ENCODE measurements around the gene SIGLEC15. TPM values are rescaled to one million over a fixed set of nuclear protein-coding genes. Genes with fewer than 3 reads are reported as not detected.

Gene SIGLEC15
- polyA plus RNA-seq, 3 donors, result 6.5 to 9.9 (median 7.8) TPM

GRCh38 chr18:45801416-45802004, 24.0 kb upstream of the SIGLEC15 start:
- Histone ChIP-seq H3K4me2 (replicated peaks; ENCODE audit: extremely low read depth, low read length, poor library complexity, severe bottlenecking) (no peak overlapping the region), H4K20me1 (ENCODE audit: insufficient read depth, low read length) (no peaks in the 10 kb centered on the region), H2AFZ (ENCODE audit: insufficient read depth, low read depth, low read length, poor library complexity, severe bottlenecking) (peak overlapping the region; percentile 37), H3K36me3 (replicated peaks in 1 of 2; ENCODE audit: control insufficient read depth in 1 of 2, insufficient read depth in 2 of 2, low read length in 2 of 2) (no peaks in the 10 kb centered on the region), H3K4me3 (replicated peaks in 1 of 3; ENCODE audit: low read depth in 2 of 3, low read length in 3 of 3) (no peak overlapping the region), H3K9me3 (replicated peaks in 1 of 2; ENCODE audit: control insufficient read depth in 1 of 2, insufficient read depth in 1 of 2, low read length in 2 of 2) (peaks cover 8 to 13% of the 10 kb centered on the region in 2 donors), H3K4me1 (ENCODE audit: control insufficient read depth in 1 of 2, insufficient read depth in 2 of 2, low read length in 2 of 2) (peaks cover 3 to 9% of the 10 kb centered on the region in 2 donors), H3K9ac (ENCODE audit: insufficient read depth, low read length, poor library complexity, severe bottlenecking) (no peak overlapping the region), H3K79me2 (ENCODE audit: insufficient read depth, low read length) (no peaks in the 10 kb centered on the region), H3K27me3 (ENCODE audit: control insufficient read depth in 2 of 2, insufficient read depth in 2 of 2, low read length in 2 of 2) (no peaks in the 10 kb centered on the region), H3K27ac (ENCODE audit: low read depth in 1 of 2, low read length in 2 of 2) (no peak overlapping the region)
- intact Hi-C loops (cut with micrococcal nuclease), result no loop called here
- Mint-ChIP-seq H3K27ac (peak overlapping the region in 1 of 7 donors; percentile 30), H3K27me3 (ENCODE audit: low read depth in 3 of 3) (peaks cover 1 to 2% (median 2%) of the 10 kb centered on the region in 3 donors), H3K36me3 (no peaks in the 10 kb centered on the region), H3K9me3 (peaks cover 17 to 31% (median 24%) of the 10 kb centered on the region in 7 donors), H3K4me1 (peaks cover 17% of the 10 kb centered on the region), H3K4me3 (peak overlapping the region in 1 of 2 donors; percentile 16)
- WGBS (ENCODE audit: insufficient coverage), result no CpG with 5 or more reads among the region's 1 CpG
- TF ChIP-seq CTCF (IDR thresholded peaks at IDR 0.05), result no peak
- DNase-seq, result no peak

GRCh38 chr18:45802814-45803492, 22.5 kb upstream of the SIGLEC15 start:
- no peak overlapping the region for H3K4me3 ChIP-seq (replicated peaks in 1 of 3; ENCODE audit: low read depth in 2 of 3, low read length in 3 of 3)
- H3K4me1 Mint-ChIP-seq, result peaks cover 22% of the 10 kb centered on the region
- DNase-seq, result peak in 2 of 3 donors; percentile 33 to 45
- intact Hi-C loops (cut with micrococcal nuclease), result no loop called here
- WGBS (ENCODE audit: insufficient coverage), result no CpG with 5 or more reads among the region's 2 CpGs
- H3K27me3 ChIP-seq (ENCODE audit: control insufficient read depth in 2 of 2, insufficient read depth in 2 of 2, low read length in 2 of 2), result no peaks in the 10 kb centered on the region
- H3K4me1 ChIP-seq (ENCODE audit: control insufficient read depth in 1 of 2, insufficient read depth in 2 of 2, low read length in 2 of 2), result peaks cover 3 to 9% of the 10 kb centered on the region in 2 donors
- no peaks in the 10 kb centered on the region for H3K79me2 ChIP-seq (ENCODE audit: insufficient read depth, low read length)
- no peak overlapping the region for H2AFZ ChIP-seq (ENCODE audit: insufficient read depth, low read depth, low read length, poor library complexity, severe bottlenecking)
- no peak overlapping the region for H3K27ac ChIP-seq (ENCODE audit: low read depth in 1 of 2, low read length in 2 of 2)
- peak overlapping the region in 1 of 7 donors; percentile 47 for H3K27ac Mint-ChIP-seq
- no peak overlapping the region for H3K4me3 Mint-ChIP-seq
- no peaks in the 10 kb centered on the region for H4K20me1 ChIP-seq (ENCODE audit: insufficient read depth, low read length)
- no peaks in the 10 kb centered on the region for H3K36me3 Mint-ChIP-seq
- H3K27me3 Mint-ChIP-seq (ENCODE audit: low read depth in 3 of 3), result peaks cover 2 to 4% (median 4%) of the 10 kb centered on the region in 3 donors
- H3K9me3 ChIP-seq (replicated peaks in 1 of 2; ENCODE audit: control insufficient read depth in 1 of 2, insufficient read depth in 1 of 2, low read length in 2 of 2), result peaks cover 8 to 13% of the 10 kb centered on the region in 2 donors
- H3K4me2 ChIP-seq (replicated peaks; ENCODE audit: extremely low read depth, low read length, poor library complexity, severe bottlenecking), result no peak overlapping the region
- H3K9me3 Mint-ChIP-seq, result peaks cover 19 to 38% (median 24%) of the 10 kb centered on the region in 7 donors
- H3K9ac ChIP-seq (ENCODE audit: insufficient read depth, low read length, poor library complexity, severe bottlenecking), result no peak overlapping the region
- no peaks in the 10 kb centered on the region for H3K36me3 ChIP-seq (replicated peaks in 1 of 2; ENCODE audit: control insufficient read depth in 1 of 2, insufficient read depth in 2 of 2, low read length in 2 of 2)
- TF ChIP-seq CTCF (IDR thresholded peaks at IDR 0.05), result no peak
